GM19455 (cell line): Measurements from ENCODE around the gene DYNAP.

ENCODE experiments used
- ATAC-seq: cut with Tn5 transposase; IDR thresholded peaks from one replicate; pipeline ENCODE4 v1.9.1; 2021; ENCODE audit not compliant: unreplicated experiment

DYNAP gene, protein sequence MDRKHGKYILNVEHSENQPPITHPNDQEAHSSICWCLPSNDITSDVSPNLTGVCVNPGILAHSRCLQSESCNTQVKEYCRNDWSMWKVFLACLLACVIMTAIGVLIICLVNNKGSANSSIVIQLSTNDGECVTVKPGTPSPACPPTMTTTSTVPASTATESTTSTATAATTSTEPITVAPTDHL

GRCh38 chr18:54590945-54591344 is at the start of gene DYNAP:
DYNAP (plus strand) TSS chr18:54591245; CDS start chr18:54591283, 38 bp downstream.
- no peak for ATAC-seq

DNA sequence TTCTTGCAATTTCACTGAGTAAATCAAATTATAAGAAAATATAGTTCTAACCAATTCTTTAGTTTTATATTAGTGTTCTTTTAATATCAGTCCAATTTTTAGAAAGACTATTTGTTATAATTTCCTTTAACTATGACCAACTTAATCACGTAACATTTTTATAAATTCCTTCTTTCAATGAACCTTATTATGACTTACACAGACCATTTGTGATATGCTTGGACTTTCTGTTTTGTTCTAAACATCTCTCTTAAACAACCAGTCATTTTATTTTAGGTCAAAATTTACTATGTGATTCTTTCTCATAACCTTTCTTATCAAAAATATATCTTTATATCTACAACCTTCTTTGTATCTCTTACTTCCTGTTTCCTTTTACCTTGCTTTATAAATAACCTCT is 39.5 kb upstream of the DYNAP start:
- no peak for ATAC-seq

GRCh38 chr18:54555286-54555685 is 35.8 kb upstream of the DYNAP start:
- no peak for ATAC-seq

GRCh38 chr18:54555996-54556395 is 35.0 kb upstream of the DYNAP start:
- no peak for ATAC-seq

- ATAC-seq = no peak
These were observed 33.1 kb upstream of the DYNAP start for GRCh38 chr18:54557958-54558357.

- ATAC-seq = no peak
These were observed 32.1 kb upstream of the DYNAP start for GRCh38 chr18:54558609-54559585.

GRCh38 chr18:54561706-54562267 is 29.3 kb upstream of the DYNAP start:
- ATAC-seq = no peak

DNA sequence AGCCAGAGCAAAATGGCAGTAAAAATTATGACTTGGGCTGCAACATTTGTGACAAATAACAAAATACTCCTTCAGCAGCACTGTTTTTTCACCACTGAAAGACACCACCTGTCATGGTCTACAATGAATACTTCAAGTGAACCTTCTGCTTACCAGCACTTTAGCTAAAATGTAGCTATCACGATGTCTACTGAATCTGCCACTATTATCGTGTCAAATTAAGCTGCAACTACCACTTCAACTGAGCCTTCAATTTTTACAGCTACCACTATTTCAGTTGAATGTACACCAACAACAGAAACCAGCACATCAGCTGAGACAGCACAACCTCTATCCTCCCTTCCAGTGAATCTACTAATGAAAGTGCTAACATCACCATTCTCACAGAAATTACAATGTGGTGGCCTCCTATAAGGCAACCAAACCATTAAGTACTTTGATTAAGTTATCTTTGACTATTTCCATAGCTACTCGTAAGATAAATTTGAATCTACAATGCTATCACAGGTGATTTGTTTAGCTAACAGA is 10.8 kb upstream of the DYNAP start:
- ATAC-seq = no peak

- no peak for ATAC-seq
These were observed 7.0 kb upstream of the DYNAP start for GRCh38 chr18:54584065-54584464.

GRCh38 chr18:54585743-54586142 is 5.3 kb upstream of the DYNAP start:
- no peak for ATAC-seq

GRCh38 chr18:54604211-54604610 is 13.2 kb downstream of the DYNAP start:
- no peak for ATAC-seq

- ATAC-seq = no peak
These were observed 15.8 kb downstream of the DYNAP start for GRCh38 chr18:54606835-54607212.

DNA sequence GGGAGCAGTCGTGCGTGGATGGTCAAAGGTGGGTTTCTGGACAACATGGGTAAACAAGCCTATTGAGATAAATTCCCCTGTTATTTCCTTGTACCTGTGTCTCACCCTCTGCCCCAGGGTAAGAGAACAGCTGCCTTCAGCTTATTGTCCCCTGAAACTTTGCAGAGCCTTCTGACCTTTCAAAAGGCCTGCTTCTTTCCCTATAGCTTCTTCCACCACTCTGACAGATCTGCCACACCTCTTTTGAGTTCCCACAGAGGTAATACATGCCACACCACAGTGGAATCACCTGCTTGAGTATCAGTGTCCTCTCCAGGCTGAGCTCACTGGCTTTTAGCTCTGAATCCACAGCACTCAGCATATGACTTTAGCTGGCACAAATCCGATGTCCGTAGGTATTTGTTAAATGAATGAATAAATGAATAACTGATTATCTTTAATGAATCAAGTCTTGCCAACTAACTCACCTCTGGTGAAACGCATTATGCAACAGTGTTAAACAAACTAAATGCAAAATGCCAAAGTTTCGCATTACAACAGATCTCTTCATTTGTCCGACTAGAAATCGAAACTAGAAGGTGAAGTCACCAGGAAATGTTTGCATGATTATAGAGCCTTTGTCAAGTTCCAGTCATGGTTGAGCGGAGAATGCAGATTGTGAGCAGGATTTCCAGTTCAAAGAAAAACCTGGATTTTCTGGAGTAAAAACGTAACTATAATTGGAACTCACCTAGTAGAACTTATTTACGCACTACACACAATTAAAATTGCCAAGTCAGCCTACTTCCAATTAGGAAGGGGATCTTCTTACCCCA is 16.4 kb downstream of the DYNAP start:
- no peak for ATAC-seq

GRCh38 chr18:54608028-54608642 is 17.1 kb downstream of the DYNAP start:
- no peak for ATAC-seq

GRCh38 chr18:54611816-54612215 is 20.8 kb downstream of the DYNAP start:
- ATAC-seq = no peak

GRCh38 chr18:54612237-54612636 is 21.2 kb downstream of the DYNAP start:
- ATAC-seq = no peak

DNA sequence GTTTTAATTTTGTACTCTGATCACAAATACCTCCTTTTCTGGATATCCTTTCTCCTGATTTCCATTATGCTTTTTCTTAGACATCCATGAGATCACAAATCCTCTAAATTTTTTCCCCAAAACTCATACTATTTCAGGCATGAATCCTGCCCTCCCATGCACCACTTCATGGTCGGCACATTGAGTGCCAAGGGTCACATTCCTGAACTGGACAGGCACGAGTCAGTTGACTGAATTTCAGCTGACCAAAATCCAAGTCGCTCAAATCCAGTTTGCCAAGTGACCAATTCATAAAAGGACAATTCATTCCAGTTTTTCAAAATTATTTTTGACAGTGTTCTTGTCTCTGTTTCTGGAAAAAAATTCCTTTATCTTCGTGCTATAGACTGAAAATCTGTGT is 22.1 kb downstream of the DYNAP start:
- ATAC-seq = no peak

- ATAC-seq = peak; percentile 80
These were observed 25.3 kb downstream of the DYNAP start for GRCh38 chr18:54616220-54616848.

GRCh38 chr18:54622084-54622483 is 31.0 kb downstream of the DYNAP start:
- no peak for ATAC-seq

GRCh38 chr18:54626779-54627178 is 35.7 kb downstream of the DYNAP start:
- no peak for ATAC-seq
